Measurements from ENCODE around the gene ARGLU1.

The ARGLU1 gene

DNA sequence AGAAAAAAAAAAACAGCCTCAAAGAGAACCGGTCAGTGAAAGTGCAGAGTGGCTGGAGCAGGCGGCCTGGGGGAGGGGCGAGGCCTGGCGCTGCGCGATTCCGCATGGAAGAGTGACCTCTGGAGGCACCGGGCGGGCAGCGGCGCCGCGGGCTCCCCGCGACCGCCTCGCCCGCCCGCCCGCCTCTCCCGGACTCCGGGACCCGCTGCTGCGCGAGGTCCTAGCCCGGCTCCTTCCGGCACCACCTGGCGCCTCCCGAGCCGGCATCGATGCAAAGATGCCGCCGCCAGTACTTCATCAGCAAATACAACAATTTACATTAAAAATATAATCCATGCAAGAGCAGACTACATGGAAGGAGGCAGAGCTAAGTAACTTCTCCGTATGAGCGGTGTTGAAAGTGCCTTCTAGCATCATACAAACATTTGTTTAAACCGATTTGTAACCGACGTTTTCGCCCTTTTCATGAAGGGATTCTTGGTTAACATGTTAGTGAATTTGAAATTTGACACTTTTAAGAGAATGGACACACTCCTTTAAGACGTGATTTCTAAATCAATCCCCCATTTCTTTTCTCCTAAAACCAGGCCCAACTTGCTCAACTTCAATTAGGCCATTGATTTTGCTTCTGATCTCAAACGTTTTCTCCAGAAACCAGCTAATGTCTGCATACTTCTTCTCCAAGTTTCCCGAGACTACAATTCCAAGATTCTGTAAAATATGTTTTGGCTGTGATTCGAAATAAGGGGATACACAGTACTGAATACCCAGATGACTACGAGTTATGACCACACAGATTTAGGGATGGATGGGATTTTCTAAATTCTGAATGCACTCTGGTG lies 34.6 kb downstream of the ARGLU1 start:
- Histone ChIP-seq H3K4me3 (ENCODE audit: low read length) (peak overlapping the region; percentile 85; the same call in 1 of the 2 replicates), H3K4me1 (ENCODE audit: control insufficient read depth, insufficient read depth, low read length) (peaks cover 6% of the 10 kb centered on the region; the same call in 1 of the 2 replicates), H3K36me3 (ENCODE audit: control insufficient read depth, insufficient read depth, low read length) (no peaks in the 10 kb centered on the region), H3K27me3 (ENCODE audit: control insufficient read depth, insufficient read depth, low read length) (peaks cover 1% of the 10 kb centered on the region; the same call in 1 of the 2 replicates), H3K27ac (ENCODE audit: low read length) (no peak overlapping the region), H3K9me3 (ENCODE audit: control insufficient read depth, insufficient read depth, low read length) (no peaks in the 10 kb centered on the region)
- WGBS (ENCODE audit: insufficient coverage, insufficient read length), result no CpG with 5 or more reads among the region's 44 CpGs
- DNase-seq (ENCODE audit: low read depth, low spot score), result no peak

DNA sequence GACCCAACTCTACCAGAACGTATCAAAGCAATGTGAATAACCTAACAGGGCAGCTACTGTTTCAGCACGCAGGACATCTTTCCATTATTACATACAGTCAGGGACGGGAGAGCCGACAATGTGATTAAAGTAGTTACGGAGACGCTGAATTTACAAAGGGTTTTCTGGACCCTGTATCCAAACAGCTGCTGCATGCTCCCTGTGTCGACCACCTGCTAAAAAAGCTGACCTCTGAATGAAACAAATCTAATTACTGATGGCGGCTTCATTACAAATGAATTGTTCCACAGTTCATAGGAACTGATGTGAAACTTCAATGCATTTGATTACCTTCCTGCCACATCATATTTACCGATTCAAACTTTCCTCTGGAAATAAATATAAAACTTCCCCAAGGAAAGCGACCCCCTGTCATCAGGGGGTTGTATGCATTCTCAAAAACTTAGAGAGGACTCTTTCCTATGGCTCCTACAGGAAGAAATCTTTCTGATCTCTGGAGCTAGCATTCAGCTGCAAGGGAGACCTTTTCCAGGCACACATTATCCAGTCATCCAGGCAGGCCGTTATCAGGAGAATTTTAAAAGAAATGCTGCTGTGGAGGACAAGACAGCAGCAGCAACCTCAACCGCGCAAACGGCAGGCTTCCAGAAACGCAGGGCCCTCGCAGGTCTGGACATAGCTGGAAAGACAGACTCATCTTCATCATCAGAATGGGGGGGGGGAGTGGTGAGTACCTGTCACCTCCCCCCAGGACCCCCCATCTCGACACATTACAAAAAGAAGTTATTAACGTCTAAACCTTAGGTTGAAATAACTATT lies 35.6 kb downstream of the ARGLU1 start:
- Histone ChIP-seq H3K36me3 (ENCODE audit: control insufficient read depth, insufficient read depth, low read length) (no peaks in the 10 kb centered on the region), H3K4me3 (ENCODE audit: low read length) (no peak overlapping the region; the same call in 1 of the 2 replicates), H3K27me3 (ENCODE audit: control insufficient read depth, insufficient read depth, low read length) (peaks cover 1% of the 10 kb centered on the region; the same call in 1 of the 2 replicates), H3K4me1 (ENCODE audit: control insufficient read depth, insufficient read depth, low read length) (peaks cover 9% of the 10 kb centered on the region; the same call in 1 of the 2 replicates), H3K9me3 (ENCODE audit: control insufficient read depth, insufficient read depth, low read length) (no peaks in the 10 kb centered on the region), H3K27ac (ENCODE audit: low read length) (no peak overlapping the region)
- no CpG with 5 or more reads among the region's 18 CpGs for WGBS (ENCODE audit: insufficient coverage, insufficient read length)
- DNase-seq (ENCODE audit: low read depth, low spot score), result no peak

DNA sequence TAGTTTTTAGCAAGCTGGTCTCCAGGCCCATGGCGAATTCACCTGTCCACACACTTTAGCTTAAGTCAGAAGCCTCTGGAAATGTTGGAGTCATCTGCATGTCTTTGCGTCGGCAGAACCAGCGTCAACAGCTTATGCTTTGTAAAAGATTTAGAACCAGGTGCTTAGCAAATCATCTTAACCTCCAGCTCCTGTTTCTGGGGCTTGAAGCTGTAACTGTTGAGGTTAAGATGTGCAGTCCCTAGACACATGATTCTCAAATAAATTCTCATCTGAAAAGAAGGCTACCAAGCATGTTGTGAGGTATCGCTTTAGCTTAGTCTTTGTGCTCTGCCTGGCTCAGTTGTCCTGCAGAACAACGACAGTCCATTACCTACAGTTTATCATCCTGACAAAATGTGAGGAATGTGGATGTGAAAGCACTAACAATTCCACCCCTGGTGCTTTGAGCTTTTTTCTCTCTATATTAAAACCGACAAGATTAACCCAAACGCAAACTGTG lies 36.9 kb downstream of the ARGLU1 start:
- DNase-seq (ENCODE audit: low read depth, low spot score), result no peak
- peaks cover 1% of the 10 kb centered on the region; the same call in 1 of the 2 replicates for H3K27me3 ChIP-seq (ENCODE audit: control insufficient read depth, insufficient read depth, low read length)
- WGBS (ENCODE audit: insufficient coverage, insufficient read length), result no CpG with 5 or more reads among the region's 8 CpGs

DNA sequence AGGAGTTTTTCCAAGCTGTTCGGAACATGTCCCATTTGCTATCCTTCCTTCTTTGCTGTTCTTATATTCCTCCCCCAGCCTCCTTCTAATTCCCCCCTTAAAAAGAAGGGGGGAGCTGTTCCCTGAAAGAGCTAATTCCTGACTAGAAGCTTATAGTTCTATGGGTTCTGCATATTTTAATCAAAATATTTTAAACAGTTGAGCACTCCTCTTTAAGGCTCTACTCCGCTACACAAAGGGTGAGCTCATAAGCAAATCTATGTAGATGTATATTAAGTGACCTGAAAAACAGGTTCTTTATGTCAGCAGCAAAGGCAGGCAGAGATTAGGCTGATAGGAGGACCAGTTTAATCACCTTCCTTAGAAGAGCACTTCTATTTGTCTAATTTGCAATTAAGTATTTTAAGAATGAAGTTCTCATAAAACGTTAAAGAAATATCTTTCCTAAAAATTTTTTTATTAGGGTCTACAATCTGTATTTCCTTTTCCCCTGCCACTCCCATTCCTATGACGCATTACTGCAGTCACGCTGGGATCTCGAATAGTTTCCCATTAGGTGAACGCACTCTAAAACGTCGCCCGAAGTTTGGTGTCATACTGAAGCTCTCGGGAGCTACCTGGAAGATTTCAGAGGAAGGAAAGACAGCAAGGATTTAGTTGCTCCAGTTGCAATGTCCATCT lies 37.6 kb downstream of the ARGLU1 start:
- no peak for DNase-seq (ENCODE audit: low read depth, low spot score)
- no CpG with 5 or more reads among the region's 11 CpGs for WGBS (ENCODE audit: insufficient coverage, insufficient read length)
- no peaks in the 10 kb centered on the region for H3K36me3 ChIP-seq (ENCODE audit: control insufficient read depth, insufficient read depth, low read length)
- peaks cover 13% of the 10 kb centered on the region; the same call in 1 of the 2 replicates for H3K4me1 ChIP-seq (ENCODE audit: control insufficient read depth, insufficient read depth, low read length)
- no peaks in the 10 kb centered on the region for H3K9me3 ChIP-seq (ENCODE audit: control insufficient read depth, insufficient read depth, low read length)
- peaks cover 1% of the 10 kb centered on the region; the same call in 1 of the 2 replicates for H3K27me3 ChIP-seq (ENCODE audit: control insufficient read depth, insufficient read depth, low read length)
- H3K27ac ChIP-seq (ENCODE audit: low read length), result no peak overlapping the region
- no peak overlapping the region for H3K4me3 ChIP-seq (ENCODE audit: low read length)

More for the DNA sequence above, 36.9 kb downstream of the ARGLU1 start:
- no peaks in the 10 kb centered on the region for H3K36me3 ChIP-seq (ENCODE audit: control insufficient read depth, insufficient read depth, low read length)
- H3K4me3 ChIP-seq (ENCODE audit: low read length), result no peak overlapping the region
- no peak overlapping the region for H3K27ac ChIP-seq (ENCODE audit: low read length)
- H3K4me1 ChIP-seq (ENCODE audit: control insufficient read depth, insufficient read depth, low read length), result peaks cover 12% of the 10 kb centered on the region; the same call in 1 of the 2 replicates
- H3K9me3 ChIP-seq (ENCODE audit: control insufficient read depth, insufficient read depth, low read length), result no peaks in the 10 kb centered on the region

GRCh38 chr13:106529415-106530170 lies 38.3 kb downstream of the ARGLU1 start:
- H3K9me3 ChIP-seq (ENCODE audit: control insufficient read depth, insufficient read depth, low read length), result no peaks in the 10 kb centered on the region
- peaks cover 1% of the 10 kb centered on the region; the same call in 1 of the 2 replicates for H3K27me3 ChIP-seq (ENCODE audit: control insufficient read depth, insufficient read depth, low read length)
- H3K36me3 ChIP-seq (ENCODE audit: control insufficient read depth, insufficient read depth, low read length), result no peaks in the 10 kb centered on the region
- no peak overlapping the region for H3K4me3 ChIP-seq (ENCODE audit: low read length)
- WGBS (ENCODE audit: insufficient coverage, insufficient read length), result no CpG with 5 or more reads among the region's 8 CpGs
- peaks cover 13% of the 10 kb centered on the region; the same call in 1 of the 2 replicates for H3K4me1 ChIP-seq (ENCODE audit: control insufficient read depth, insufficient read depth, low read length)
- H3K27ac ChIP-seq (ENCODE audit: low read length), result no peak overlapping the region
- DNase-seq (ENCODE audit: low read depth, low spot score), result no peak

GRCh38 chr13:106528718-106529414 lies 39.1 kb downstream of the ARGLU1 start:
- H3K4me1 ChIP-seq (ENCODE audit: control insufficient read depth, insufficient read depth, low read length), result peaks cover 12% of the 10 kb centered on the region; the same call in 1 of the 2 replicates
- H3K27ac ChIP-seq (ENCODE audit: low read length), result no peak overlapping the region

GRCh38 chr13:106527826-106528225 lies 40.1 kb downstream of the ARGLU1 start:
- Histone ChIP-seq H3K27ac (ENCODE audit: low read length) (no peak overlapping the region), H3K36me3 (ENCODE audit: control insufficient read depth, insufficient read depth, low read length) (no peaks in the 10 kb centered on the region), H3K9me3 (ENCODE audit: control insufficient read depth, insufficient read depth, low read length) (no peaks in the 10 kb centered on the region), H3K4me3 (ENCODE audit: low read length) (no peak overlapping the region), H3K4me1 (ENCODE audit: control insufficient read depth, insufficient read depth, low read length) (peaks cover 12% of the 10 kb centered on the region; the same call in 1 of the 2 replicates), H3K27me3 (ENCODE audit: control insufficient read depth, insufficient read depth, low read length) (no peaks in the 10 kb centered on the region)
- WGBS (ENCODE audit: insufficient coverage, insufficient read length), result no CpG with 5 or more reads among the region's 2 CpGs
- DNase-seq (ENCODE audit: low read depth, low spot score), result no peak

More at GRCh38 chr13:106528718-106529414, 39.1 kb downstream of the ARGLU1 start:
- H3K27me3 ChIP-seq (ENCODE audit: control insufficient read depth, insufficient read depth, low read length), result no peaks in the 10 kb centered on the region; the same call in 1 of the 2 replicates
- H3K9me3 ChIP-seq (ENCODE audit: control insufficient read depth, insufficient read depth, low read length), result no peaks in the 10 kb centered on the region
- WGBS (ENCODE audit: insufficient coverage, insufficient read length), result no CpG with 5 or more reads among the region's 7 CpGs
- no peak for DNase-seq (ENCODE audit: low read depth, low spot score)
- H3K4me3 ChIP-seq (ENCODE audit: low read length), result no peak overlapping the region
- H3K36me3 ChIP-seq (ENCODE audit: control insufficient read depth, insufficient read depth, low read length), result no peaks in the 10 kb centered on the region

- Histone ChIP-seq H3K36me3 (ENCODE audit: control insufficient read depth, insufficient read depth, low read length) (no peaks in the 10 kb centered on the region), H3K27me3 (ENCODE audit: control insufficient read depth, insufficient read depth, low read length) (no peaks in the 10 kb centered on the region), H3K4me3 (ENCODE audit: low read length) (no peak overlapping the region), H3K9me3 (ENCODE audit: control insufficient read depth, insufficient read depth, low read length) (no peaks in the 10 kb centered on the region), H3K4me1 (ENCODE audit: control insufficient read depth, insufficient read depth, low read length) (peaks cover 13% of the 10 kb centered on the region; the same call in 1 of the 2 replicates), H3K27ac (ENCODE audit: low read length) (no peak overlapping the region)
- no CpG with 5 or more reads among the region's 1 CpG for WGBS (ENCODE audit: insufficient coverage, insufficient read length)
- DNase-seq (ENCODE audit: low read depth, low spot score), result no peak
Measured at GRCh38 chr13:106527445-106527801, 40.5 kb downstream of the ARGLU1 start.

All from iPS DF 6.9 (cell line).